ENCODE results near the gene NEK3.
A peak's percentile ranks its signal among the peaks of the same experiment; 100 is the strongest.
"Not testable (repeated sequence)": the region's sequence is repeated elsewhere in the genome, so short reads cannot be mapped to it uniquely, and the experiment has no call there.

DNA sequence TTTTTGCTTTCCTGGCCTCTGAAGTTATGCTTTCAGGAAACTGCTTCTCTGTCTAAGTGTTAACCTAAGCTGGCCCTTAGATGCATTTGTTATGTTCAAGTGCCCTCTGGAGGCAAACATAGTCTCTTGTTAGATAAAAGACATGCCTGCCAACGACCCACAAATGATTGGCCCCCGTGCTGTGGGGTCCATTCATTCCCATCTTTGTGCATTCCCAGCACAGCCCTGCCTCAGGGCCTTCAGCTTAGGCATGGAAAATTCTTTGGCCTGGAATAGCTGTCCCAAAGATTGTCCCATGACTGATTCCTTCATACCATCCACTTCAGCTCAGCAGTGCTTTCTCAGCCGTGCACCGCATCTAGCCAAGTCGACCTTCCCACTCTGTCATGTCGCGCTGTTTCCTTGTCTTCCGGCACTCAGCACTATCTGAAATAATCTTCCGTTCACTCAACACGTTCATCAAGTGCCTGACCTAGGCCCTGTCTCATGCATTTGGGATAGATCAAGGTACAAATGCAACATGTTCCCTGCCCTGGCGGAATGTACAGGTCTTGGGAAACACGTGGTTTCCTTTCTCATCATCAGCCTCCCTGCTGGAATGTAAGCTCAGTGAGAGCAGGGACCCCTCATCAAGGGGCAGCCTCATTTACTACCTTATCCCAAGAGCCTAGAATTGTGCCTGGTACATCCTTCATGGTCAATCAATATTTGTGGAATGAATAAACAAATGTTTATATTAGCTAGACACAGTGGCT lies 42.2 kb upstream of the NEK3 start:
- TF ChIP-seq, protein P1, sequence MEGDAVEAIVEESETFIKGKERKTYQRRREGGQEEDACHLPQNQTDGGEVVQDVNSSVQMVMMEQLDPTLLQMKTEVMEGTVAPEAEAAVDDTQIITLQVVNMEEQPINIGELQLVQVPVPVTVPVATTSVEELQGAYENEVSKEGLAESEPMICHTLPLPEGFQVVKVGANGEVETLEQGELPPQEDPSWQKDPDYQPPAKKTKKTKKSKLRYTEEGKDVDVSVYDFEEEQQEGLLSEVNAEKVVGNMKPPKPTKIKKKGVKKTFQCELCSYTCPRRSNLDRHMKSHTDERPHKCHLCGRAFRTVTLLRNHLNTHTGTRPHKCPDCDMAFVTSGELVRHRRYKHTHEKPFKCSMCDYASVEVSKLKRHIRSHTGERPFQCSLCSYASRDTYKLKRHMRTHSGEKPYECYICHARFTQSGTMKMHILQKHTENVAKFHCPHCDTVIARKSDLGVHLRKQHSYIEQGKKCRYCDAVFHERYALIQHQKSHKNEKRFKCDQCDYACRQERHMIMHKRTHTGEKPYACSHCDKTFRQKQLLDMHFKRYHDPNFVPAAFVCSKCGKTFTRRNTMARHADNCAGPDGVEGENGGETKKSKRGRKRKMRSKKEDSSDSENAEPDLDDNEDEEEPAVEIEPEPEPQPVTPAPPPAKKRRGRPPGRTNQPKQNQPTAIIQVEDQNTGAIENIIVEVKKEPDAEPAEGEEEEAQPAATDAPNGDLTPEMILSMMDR (IDR thresholded peaks at IDR 0.05) = peak in 1 of 7 experiments; percentile 7
- TF ChIP-seq POLR2A, POLR2AphosphoS5, EP300 (IDR thresholded peaks at IDR 0.05): not testable (repeated sequence)

All from stomach (tissue), 4 donors.